ENCODE measurements around the gene KIF2C. TPM values are rescaled to one million over a fixed set of nuclear protein-coding genes. Genes with fewer than 3 reads are reported as not detected.
A peak's percentile ranks its signal among the peaks of the same experiment; 100 is the strongest.

Gene KIF2C
- total RNA-seq, 6 experiments from 2014 or later = 15.6 to 48.5 (median 43.3) TPM

DNA sequence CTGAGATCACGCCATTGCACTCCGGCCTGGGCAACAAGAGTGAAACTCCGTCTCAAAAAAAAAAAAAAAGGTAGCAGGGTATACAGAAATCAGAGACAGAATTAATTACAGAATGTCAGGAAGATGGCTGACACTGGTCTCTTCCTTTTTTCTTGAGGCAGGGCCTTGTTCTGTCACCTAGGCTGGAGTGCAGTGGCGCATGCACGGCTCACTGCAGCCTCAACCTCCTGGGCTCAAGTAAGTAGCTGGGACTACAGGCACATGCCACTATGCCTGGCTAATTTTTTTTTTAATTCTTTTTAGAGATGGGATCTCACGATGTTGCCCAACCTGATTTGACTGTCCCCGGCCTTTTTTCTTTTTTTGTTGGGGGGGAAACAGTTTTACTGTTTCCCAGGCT, 25.1 kb upstream of the KIF2C start:
- Mint-ChIP-seq H3K4me1 (ENCODE audit: low read depth) (peaks cover 20% of the 10 kb centered on the region), H3K27ac (no peak overlapping the region), H3K36me3 (ENCODE audit: low read depth) (no peaks in the 10 kb centered on the region), H3K9me3 (no peaks in the 10 kb centered on the region), H3K27me3 (ENCODE audit: insufficient read depth) (peaks cover 14% of the 10 kb centered on the region), H3K4me3 (no peak overlapping the region)
- DNase-seq = no peak
- TF ChIP-seq, protein P1, sequence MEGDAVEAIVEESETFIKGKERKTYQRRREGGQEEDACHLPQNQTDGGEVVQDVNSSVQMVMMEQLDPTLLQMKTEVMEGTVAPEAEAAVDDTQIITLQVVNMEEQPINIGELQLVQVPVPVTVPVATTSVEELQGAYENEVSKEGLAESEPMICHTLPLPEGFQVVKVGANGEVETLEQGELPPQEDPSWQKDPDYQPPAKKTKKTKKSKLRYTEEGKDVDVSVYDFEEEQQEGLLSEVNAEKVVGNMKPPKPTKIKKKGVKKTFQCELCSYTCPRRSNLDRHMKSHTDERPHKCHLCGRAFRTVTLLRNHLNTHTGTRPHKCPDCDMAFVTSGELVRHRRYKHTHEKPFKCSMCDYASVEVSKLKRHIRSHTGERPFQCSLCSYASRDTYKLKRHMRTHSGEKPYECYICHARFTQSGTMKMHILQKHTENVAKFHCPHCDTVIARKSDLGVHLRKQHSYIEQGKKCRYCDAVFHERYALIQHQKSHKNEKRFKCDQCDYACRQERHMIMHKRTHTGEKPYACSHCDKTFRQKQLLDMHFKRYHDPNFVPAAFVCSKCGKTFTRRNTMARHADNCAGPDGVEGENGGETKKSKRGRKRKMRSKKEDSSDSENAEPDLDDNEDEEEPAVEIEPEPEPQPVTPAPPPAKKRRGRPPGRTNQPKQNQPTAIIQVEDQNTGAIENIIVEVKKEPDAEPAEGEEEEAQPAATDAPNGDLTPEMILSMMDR (IDR thresholded peaks at IDR 0.05) = no peak

GRCh38 chr1:44714944-44715571, 24.6 kb upstream of the KIF2C start:
- H3K27me3 Mint-ChIP-seq (ENCODE audit: insufficient read depth) = peaks cover 15% of the 10 kb centered on the region
- H3K9me3 Mint-ChIP-seq = no peaks in the 10 kb centered on the region
- H3K36me3 Mint-ChIP-seq (ENCODE audit: low read depth) = no peaks in the 10 kb centered on the region
- TF ChIP-seq, protein P1 (IDR thresholded peaks at IDR 0.05) = peak; percentile 97
- no peak overlapping the region for H3K27ac Mint-ChIP-seq
- H3K4me3 Mint-ChIP-seq = no peak overlapping the region
- peaks cover 20% of the 10 kb centered on the region for H3K4me1 Mint-ChIP-seq (ENCODE audit: low read depth)
- DNase-seq = peak; percentile 63

- Mint-ChIP-seq H3K9me3 (no peaks in the 10 kb centered on the region), H3K4me1 (ENCODE audit: low read depth) (peaks cover 20% of the 10 kb centered on the region), H3K36me3 (ENCODE audit: low read depth) (no peaks in the 10 kb centered on the region), H3K4me3 (no peak overlapping the region), H3K27me3 (ENCODE audit: insufficient read depth) (peaks cover 13% of the 10 kb centered on the region), H3K27ac (no peak overlapping the region)
- DNase-seq = no peak
- TF ChIP-seq, protein P1 (IDR thresholded peaks at IDR 0.05) = no peak
Measured at GRCh38 chr1:44717156-44717555, 22.5 kb upstream of the KIF2C start.

- Mint-ChIP-seq H3K9me3 (no peaks in the 10 kb centered on the region), H3K36me3 (ENCODE audit: low read depth) (no peaks in the 10 kb centered on the region), H3K4me3 (no peak overlapping the region), H3K27me3 (ENCODE audit: insufficient read depth) (peaks cover 13% of the 10 kb centered on the region), H3K27ac (no peak overlapping the region), H3K4me1 (ENCODE audit: low read depth) (peaks cover 20% of the 10 kb centered on the region)
- TF ChIP-seq, protein P1 (IDR thresholded peaks at IDR 0.05) = no peak
- DNase-seq = no peak
Measured at GRCh38 chr1:44717653-44718052, 22.0 kb upstream of the KIF2C start.

DNA sequence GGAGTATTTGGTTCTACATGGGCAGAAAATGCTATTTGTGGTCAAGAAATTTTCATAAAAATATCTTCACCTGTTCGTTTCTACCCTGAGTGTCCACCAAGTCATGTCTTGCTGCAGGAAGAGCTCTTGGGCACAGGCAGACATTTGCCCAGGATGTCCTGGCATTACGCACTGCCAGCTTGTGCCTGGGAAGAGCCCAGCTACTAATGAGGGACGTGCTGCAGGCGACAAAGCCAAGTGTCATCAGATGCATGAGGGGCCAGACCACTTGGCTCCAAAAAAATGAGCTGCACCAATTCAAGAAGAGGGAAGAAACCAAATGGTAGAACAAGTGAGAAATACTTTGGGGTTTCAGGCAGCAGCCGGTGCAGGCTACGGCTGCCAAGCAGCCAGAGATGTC, 21.5 kb upstream of the KIF2C start:
- Mint-ChIP-seq H3K4me1 (ENCODE audit: low read depth) (peaks cover 20% of the 10 kb centered on the region), H3K27ac (no peak overlapping the region), H3K9me3 (no peaks in the 10 kb centered on the region), H3K36me3 (ENCODE audit: low read depth) (no peaks in the 10 kb centered on the region), H3K4me3 (no peak overlapping the region), H3K27me3 (ENCODE audit: insufficient read depth) (peaks cover 10% of the 10 kb centered on the region)
- TF ChIP-seq, protein P1 (IDR thresholded peaks at IDR 0.05) = no peak
- no peak for DNase-seq
